Left ventricle myocardium inferior (tissue), 1 donor: Measurements from ENCODE around the gene LIME1. TPM values are rescaled to one million over a fixed set of nuclear protein-coding genes. Genes with fewer than 3 reads are reported as not detected.

ENCODE experiments used
- DNase-seq: peaks from one replicate; pipeline ENCODE4 v3.0.0-alpha.2; 2020
- H3K27ac ChIP-seq: fragments of 200-600 bp; replicated peaks from 2 replicates; pipeline ENCODE4 v1.8.0; 2021
- H3K27me3 ChIP-seq: fragments of 200-600 bp; 2 replicates; pipeline ENCODE4 v1.8.0; 2021; ENCODE audit warnings: low read depth
- H3K36me3 ChIP-seq: fragments of 200-600 bp; 2 replicates; pipeline ENCODE4 v1.8.0; 2021
- H3K4me1 ChIP-seq: fragments of 200-600 bp; 2 replicates; pipeline ENCODE4 v1.8.0; 2021
- H3K4me3 ChIP-seq: fragments of 200-600 bp; 2 replicates; pipeline ENCODE4 v1.8.0; 2021; ENCODE audit warnings: mild to moderate bottlenecking, moderate library complexity
- H3K9me3 ChIP-seq: fragments of 200-600 bp; replicated peaks from 2 replicates; pipeline ENCODE4 v1.8.0; 2021
- intact Hi-C: fragments of 100-400 bp; cut with micrococcal nuclease; formaldehyde crosslinking; loops from one replicate; pipeline ENCODE4 v1.11.0; 2022
- long read RNA-seq: library from polyadenylated mRNA; unstranded; transcript quantifications from one replicate; pipeline ENCODE4 v2.0.0, GENCODE V29; 2021
- total RNA-seq: library from RNA; stranded (reverse); fragmentation: NEBNext Ultra II Directional; extraction: Animal tissue kit (Norgen Biotek cat#: 25700); gene quantifications from one replicate; pipeline ENCODE4 v1.2.1, GENCODE V29; 2021
- TF ChIP-seq, protein P1 (sequence below): fragments of 200-600 bp; IDR thresholded peaks from 2 replicates; pipeline ENCODE4 v1.8.0; 2021; ENCODE audit warnings: antibody characterized with exemption, mild to moderate bottlenecking, borderline replicate concordance
- donor health status: DM: no; HTN: yes; CAD: no; lungs with severe emphysema.

LIME1 gene, protein sequence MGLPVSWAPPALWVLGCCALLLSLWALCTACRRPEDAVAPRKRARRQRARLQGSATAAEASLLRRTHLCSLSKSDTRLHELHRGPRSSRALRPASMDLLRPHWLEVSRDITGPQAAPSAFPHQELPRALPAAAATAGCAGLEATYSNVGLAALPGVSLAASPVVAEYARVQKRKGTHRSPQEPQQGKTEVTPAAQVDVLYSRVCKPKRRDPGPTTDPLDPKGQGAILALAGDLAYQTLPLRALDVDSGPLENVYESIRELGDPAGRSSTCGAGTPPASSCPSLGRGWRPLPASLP
- total RNA-seq = 3.4 TPM
- long read RNA-seq, partial matches to known transcripts = 1 of 1 reads
- long read RNA-seq, other reads (novel, unspliced or antisense) = 0 of 1 reads

DNA sequence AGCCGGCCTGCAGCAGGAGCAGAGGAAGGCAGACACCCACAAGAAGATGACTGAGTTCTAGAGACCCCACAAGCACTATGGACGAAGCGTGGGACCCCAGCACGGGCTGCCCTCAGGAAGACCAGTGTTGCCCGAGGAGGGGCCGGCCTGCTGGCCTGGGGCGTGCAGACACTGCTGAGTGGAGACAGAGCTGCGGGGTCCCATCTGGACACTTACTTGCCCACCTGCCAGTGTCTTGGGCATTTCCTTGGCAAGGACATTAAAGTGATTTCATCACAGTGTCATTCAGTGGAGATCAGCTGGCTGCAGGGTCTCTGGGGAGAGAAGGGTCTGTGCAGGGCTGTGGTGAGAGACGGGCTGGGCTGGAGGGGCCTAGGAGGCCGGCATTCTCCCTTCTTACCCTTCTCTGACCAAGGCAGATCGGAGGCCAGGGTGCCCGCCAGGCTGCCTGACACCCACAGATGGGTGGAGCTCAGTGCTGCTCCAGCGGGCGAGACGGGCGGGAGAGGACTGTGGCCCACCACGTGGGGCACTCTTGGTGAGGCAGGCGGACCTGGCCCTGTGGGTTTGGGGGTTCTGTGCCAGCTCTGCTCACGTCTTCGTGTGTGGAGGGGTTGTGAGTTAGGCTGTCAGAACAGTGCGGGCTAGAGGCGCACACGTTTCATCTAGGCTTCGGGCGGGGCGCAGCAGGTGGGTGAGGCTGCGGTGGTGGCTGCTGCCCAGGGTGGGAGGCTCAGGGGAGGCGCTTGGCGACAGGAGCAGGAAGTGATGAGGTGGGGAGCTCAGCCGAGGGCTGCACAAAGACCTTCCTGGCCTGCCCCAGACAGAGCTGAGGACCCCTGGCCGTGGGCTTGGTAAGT is at the start of gene LIME1:
Gene LIME1, plus strand, starts transcription at position 806 of the 860 bp plus-strand sequence. CDS start 886 bp downstream, outside the sequence.
- no peak within 1 kb of the TSS for H3K27ac ChIP-seq
- peak within 1 kb of the TSS; percentile 78 for H3K4me3 ChIP-seq
- DNase-seq = no peak
- intact Hi-C loops = no loop called here
- peaks cover 33% of the 10 kb centered on the region for H3K4me1 ChIP-seq
- no peaks in the 10 kb centered on the region for H3K27me3 ChIP-seq
- H3K36me3 ChIP-seq = peaks cover 33% of the 10 kb centered on the region
- TF ChIP-seq, protein P1, sequence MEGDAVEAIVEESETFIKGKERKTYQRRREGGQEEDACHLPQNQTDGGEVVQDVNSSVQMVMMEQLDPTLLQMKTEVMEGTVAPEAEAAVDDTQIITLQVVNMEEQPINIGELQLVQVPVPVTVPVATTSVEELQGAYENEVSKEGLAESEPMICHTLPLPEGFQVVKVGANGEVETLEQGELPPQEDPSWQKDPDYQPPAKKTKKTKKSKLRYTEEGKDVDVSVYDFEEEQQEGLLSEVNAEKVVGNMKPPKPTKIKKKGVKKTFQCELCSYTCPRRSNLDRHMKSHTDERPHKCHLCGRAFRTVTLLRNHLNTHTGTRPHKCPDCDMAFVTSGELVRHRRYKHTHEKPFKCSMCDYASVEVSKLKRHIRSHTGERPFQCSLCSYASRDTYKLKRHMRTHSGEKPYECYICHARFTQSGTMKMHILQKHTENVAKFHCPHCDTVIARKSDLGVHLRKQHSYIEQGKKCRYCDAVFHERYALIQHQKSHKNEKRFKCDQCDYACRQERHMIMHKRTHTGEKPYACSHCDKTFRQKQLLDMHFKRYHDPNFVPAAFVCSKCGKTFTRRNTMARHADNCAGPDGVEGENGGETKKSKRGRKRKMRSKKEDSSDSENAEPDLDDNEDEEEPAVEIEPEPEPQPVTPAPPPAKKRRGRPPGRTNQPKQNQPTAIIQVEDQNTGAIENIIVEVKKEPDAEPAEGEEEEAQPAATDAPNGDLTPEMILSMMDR = no peak
- H3K9me3 ChIP-seq = no peaks in the 10 kb centered on the region

DNA sequence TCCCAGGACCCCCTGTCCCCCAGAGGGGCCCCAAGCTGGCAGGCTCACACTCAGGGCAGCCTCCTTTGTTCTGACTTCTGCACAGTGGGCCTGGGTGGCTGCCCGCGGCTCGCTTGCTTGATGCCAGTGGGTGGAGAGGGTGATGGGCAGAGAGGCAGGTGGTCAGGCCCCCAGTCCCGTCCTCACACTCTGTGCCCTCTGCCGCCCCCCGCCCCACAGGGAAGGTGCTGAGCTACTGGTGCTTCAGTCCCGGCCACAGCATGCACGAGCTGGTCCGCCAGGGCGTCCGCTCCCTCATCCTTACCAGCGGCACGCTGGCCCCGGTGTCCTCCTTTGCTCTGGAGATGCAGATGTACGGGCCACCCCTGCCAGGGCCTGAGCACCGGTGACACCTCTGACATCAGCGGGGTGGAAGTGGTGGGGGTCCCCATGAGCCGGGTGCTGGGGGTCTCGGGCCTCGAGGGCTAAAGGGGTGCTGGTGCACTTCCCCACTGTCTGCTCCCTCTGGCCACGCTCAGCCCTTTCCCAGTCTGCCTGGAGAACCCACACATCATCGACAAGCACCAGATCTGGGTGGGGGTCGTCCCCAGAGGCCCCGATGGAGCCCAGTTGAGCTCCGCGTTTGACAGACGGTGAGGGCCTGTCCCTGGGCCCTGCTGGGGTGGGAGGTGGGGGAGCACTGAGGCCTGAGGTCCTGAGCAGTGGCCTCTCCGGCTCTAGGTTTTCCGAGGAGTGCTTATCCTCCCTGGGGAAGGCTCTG is 48.9 kb upstream of the LIME1 start:
- intact Hi-C loops = no loop called here

DNA sequence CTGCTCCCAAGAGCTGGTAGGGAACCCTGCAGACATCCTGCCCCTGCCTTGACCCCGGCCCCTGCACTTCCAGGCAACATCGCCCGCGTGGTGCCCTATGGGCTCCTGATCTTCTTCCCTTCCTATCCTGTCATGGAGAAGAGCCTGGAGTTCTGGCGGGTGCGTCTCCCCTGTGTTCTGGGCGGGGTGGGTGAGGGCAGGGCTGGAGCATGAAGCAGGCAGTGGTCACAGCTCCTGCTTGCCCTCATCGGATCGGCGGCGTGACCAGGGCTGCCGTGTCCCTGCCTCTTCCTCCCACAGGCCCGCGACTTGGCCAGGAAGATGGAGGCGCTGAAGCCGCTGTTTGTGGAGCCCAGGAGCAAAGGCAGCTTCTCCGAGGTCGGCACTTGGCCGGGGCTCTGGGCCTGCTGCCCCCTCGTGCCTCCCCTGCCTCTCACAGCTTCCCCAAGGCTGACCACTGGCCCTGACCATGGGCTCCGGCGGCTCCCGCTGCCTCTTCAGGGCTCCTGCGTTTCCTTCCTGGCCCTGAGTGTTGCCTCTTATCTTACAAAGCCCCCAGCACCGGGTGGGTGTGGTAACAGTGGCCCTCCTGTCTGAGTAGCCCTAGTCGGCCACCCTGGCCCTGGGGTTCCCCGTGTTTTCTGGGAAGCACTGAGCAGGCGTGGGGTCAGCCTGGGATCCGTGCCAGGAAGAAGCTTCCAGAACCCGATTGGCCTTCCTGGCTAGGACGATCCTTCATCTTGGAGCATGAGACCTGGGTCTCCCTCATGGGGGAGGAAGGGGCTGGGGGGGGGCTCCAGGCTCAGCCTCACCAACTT is 48.0 kb upstream of the LIME1 start:
- H3K27me3 ChIP-seq = no peaks in the 10 kb centered on the region
- TF ChIP-seq, protein P1 = no peak
- no peaks in the 10 kb centered on the region for H3K36me3 ChIP-seq
- no peak overlapping the region for H3K4me3 ChIP-seq
- H3K4me1 ChIP-seq = peaks cover 59% of the 10 kb centered on the region
- H3K9me3 ChIP-seq = no peaks in the 10 kb centered on the region
- peak overlapping the region; percentile 96 for H3K27ac ChIP-seq
- DNase-seq = no peak
- intact Hi-C loops = no loop called here

More for the DNA sequence above, 48.9 kb upstream of the LIME1 start:
- peak overlapping the region; percentile 96 for H3K27ac ChIP-seq
- H3K27me3 ChIP-seq = no peaks in the 10 kb centered on the region
- peak overlapping the region; percentile 42 for H3K4me3 ChIP-seq
- no peak for DNase-seq
- no peaks in the 10 kb centered on the region for H3K36me3 ChIP-seq
- H3K9me3 ChIP-seq = no peaks in the 10 kb centered on the region
- peaks cover 68% of the 10 kb centered on the region for H3K4me1 ChIP-seq
- TF ChIP-seq, protein P1 = no peak

DNA sequence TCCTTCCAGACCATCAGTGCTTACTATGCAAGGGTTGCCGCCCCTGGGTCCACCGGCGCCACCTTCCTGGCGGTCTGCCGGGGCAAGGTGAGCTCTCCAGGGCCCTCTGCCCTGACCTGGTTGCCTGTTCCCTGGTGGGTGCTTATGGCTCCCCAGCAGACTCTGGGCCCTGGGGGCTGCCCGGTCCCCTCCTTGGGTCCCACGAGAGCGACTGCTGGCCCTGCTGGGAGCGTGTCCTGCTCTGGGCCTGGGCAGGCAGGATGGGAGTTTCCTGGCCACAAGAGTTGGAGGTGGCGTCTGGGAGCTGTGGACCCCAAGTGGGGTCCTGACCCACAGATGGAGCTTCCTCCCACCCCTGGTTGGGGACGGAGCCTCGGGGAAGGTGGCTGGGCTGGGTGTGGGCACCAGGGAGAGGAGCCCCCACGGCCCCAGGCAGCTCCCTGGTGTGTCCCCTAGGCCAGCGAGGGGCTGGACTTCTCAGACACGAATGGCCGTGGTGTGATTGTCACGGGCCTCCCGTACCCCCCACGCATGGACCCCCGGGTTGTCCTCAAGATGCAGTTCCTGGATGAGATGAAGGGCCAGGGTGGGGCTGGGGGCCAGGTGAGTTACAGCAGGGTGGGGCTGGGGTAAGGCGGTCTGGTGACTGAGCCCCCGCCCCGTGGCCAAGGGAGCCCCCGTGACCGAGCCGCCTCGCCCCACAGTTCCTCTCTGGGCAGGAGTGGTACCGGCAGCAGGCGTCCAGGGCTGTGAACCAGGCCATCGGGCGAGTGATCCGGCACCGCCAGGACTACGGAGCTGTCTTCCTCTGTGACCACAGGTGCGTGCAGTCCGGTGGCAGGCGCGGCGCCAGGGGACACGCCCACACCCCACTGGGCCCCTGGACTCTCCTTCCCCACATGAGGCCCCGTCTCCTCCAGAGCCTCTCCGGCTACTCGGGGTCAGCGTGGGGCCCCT is 47.1 kb upstream of the LIME1 start:
- DNase-seq = no peak
- Histone ChIP-seq H3K4me1 (peaks cover 58% of the 10 kb centered on the region), H3K27ac (peak overlapping the region; percentile 96), H3K27me3 (no peaks in the 10 kb centered on the region), H3K4me3 (no peak overlapping the region), H3K36me3 (peaks cover 2% of the 10 kb centered on the region), H3K9me3 (no peaks in the 10 kb centered on the region)
- TF ChIP-seq, protein P1 = no peak
- intact Hi-C loops = no loop called here
